H1 (cell line): ENCODE results near the gene LOC101059915.
"Not testable (repeated sequence)": the region's sequence is repeated elsewhere in the genome, so short reads cannot be mapped to it uniquely, and the experiment has no call there.

Experiments
- CTCF ChIA-PET: fragments of 300-600 bp; sonication (Branson Sonifier 250); formaldehyde crosslinking; loops from one replicate; lab custom pipeline; 2021; ENCODE audit not compliant: partially characterized antibody; lab: Charles Lee
- POLR2A ChIA-PET: fragments of 300-600 bp; sonication (Branson Sonifier 250); formaldehyde crosslinking; loops from one replicate; lab custom pipeline; 2021; ENCODE audit warnings: inconsistent platforms; ENCODE audit not compliant: partially characterized antibody; lab: Charles Lee
- DNase-seq, 2 experiments: peaks; one replicate each; pipeline versions ENCODE4 v3.0.0 to v3.0.0-alpha.2; 2010 to 2022; ENCODE audit warnings: low spot score in 2 of 2, low read depth in 1 of 2, mixed read lengths in 1 of 2
- FAIRE-seq: peaks from 2 replicates; lab custom pipeline; 2011; peaks lifted over from hg19 to GRCh38; lab: Jason Lieb, UNC
- H2AFZ ChIP-seq: 2 replicates; pipeline ENCODE4 v1.8.1; 2012; ENCODE audit warnings: low read length, inconsistent platforms
- H2AK5ac ChIP-seq: 2 replicates; pipeline ENCODE4 v1.6.1; 2013; ENCODE audit warnings: low read depth, low read length
- H2BK120ac ChIP-seq: replicated peaks from 2 replicates; pipeline ENCODE3; 2013; ENCODE audit warnings: low read depth, low read length, inconsistent platforms
- H2BK12ac ChIP-seq: 2 replicates; pipeline ENCODE4 v1.6.1; 2013; ENCODE audit warnings: low read depth, low read length
- H2BK15ac ChIP-seq: 2 replicates; pipeline ENCODE4 v1.6.1; 2013; ENCODE audit warnings: low read length
- H2BK20ac ChIP-seq: 2 replicates; pipeline ENCODE4 v1.6.1; 2013; ENCODE audit warnings: low read length
- H2BK5ac ChIP-seq: 2 replicates; pipeline ENCODE4 v1.6.1; 2013; ENCODE audit warnings: low read depth, low read length
- H3K14ac ChIP-seq: 2 replicates; pipeline ENCODE4 v1.6.1; 2013; ENCODE audit warnings: inconsistent platforms; ENCODE audit not compliant: insufficient read length
- H3K18ac ChIP-seq: 2 replicates; pipeline ENCODE4 v1.6.1; 2013; ENCODE audit warnings: low read length; ENCODE audit errors: extremely low read depth
- H3K23ac ChIP-seq: 2 replicates; pipeline ENCODE4 v1.6.1; 2013; ENCODE audit warnings: inconsistent platforms; ENCODE audit not compliant: insufficient read length
- H3K23me2 ChIP-seq: 2 replicates; pipeline ENCODE4 v1.6.1; 2013; ENCODE audit warnings: low read depth, low read length
- H3K27ac ChIP-seq: 2 replicates; pipeline ENCODE4 v1.6.1; 2011; ENCODE audit warnings: low read depth, low read length, inconsistent platforms
- H3K27me3 ChIP-seq, 4 experiments: replicated peaks in 1 of 4; 1 replicate in 1 of 4; 2 replicates in 3 of 4; pipeline versions ENCODE4 v1.6.1 to v1.8.1; 2011 to 2013; ENCODE audit warnings: low read length in 3 of 4, mild to moderate bottlenecking in 3 of 4, inconsistent platforms in 2 of 4, mixed read lengths in 2 of 4, moderate library complexity in 1 of 4; ENCODE audit not compliant: control insufficient read depth in 3 of 4, insufficient read depth in 3 of 4; ENCODE audit errors: extremely low read depth in 1 of 4
- H3K36me3 ChIP-seq, 4 experiments: 2 replicates each; pipeline versions ENCODE4 v1.6.1 to v1.8.1; 2011 to 2013; ENCODE audit warnings: mild to moderate bottlenecking in 4 of 4, low read length in 3 of 4, moderate library complexity in 2 of 4, control low read depth in 1 of 4, inconsistent platforms in 1 of 4; ENCODE audit not compliant: insufficient read depth in 4 of 4, control insufficient read depth in 2 of 4
- H3K4ac ChIP-seq: replicated peaks from 2 replicates; pipeline ENCODE3; 2013; ENCODE audit warnings: low read length, low read depth, mixed read lengths, inconsistent platforms; ENCODE audit not compliant: insufficient read length
- H3K4me1 ChIP-seq, 4 experiments: replicated peaks in 1 of 4; 1 replicate in 1 of 4; 2 replicates in 3 of 4; pipeline versions ENCODE4 v1.6.1 to v1.8.1; 2011 to 2013; ENCODE audit warnings: low read length in 3 of 4, inconsistent platforms in 2 of 4, mixed read lengths in 1 of 4; ENCODE audit not compliant: insufficient read depth in 4 of 4, control insufficient read depth in 3 of 4
- H3K4me2 ChIP-seq, 2 experiments: 2 replicates each; pipeline versions ENCODE4 v1.6.1 to v1.8.1; 2011 to 2013; ENCODE audit warnings: low read depth in 2 of 2, low read length in 2 of 2, control low read depth in 1 of 2, inconsistent platforms in 1 of 2, mild to moderate bottlenecking in 1 of 2; ENCODE audit not compliant: insufficient read depth in 1 of 2
- H3K4me3 ChIP-seq, 4 experiments: fragments of 200-600, 300-600 bp in 1 of 4; sonication (generic), shearing (Covaris generic), sonication (Bioruptor Twin) in 1 of 4; 2 replicates each; pipeline versions ENCODE4 v1.5.1 to v1.8.1; 2011 to 2016; ENCODE audit warnings: low read length in 4 of 4, low read depth in 3 of 4, control low read depth in 2 of 4, inconsistent platforms in 2 of 4, mild to moderate bottlenecking in 2 of 4, mixed read lengths in 1 of 4, moderate library complexity in 1 of 4; ENCODE audit not compliant: insufficient read depth in 2 of 4; ENCODE audit errors: extremely low read depth in 1 of 4
- H3K56ac ChIP-seq: replicated peaks from 2 replicates; pipeline ENCODE3; 2013; ENCODE audit warnings: low read depth, mild to moderate bottlenecking, mixed read lengths, low read length, inconsistent platforms; ENCODE audit not compliant: insufficient read length
- H3K79me1 ChIP-seq: 2 replicates; pipeline ENCODE4 v1.6.1; 2013; ENCODE audit warnings: low read depth, low read length, control low read depth
- H3K79me2 ChIP-seq, 2 experiments: 2 replicates each; pipeline versions ENCODE4 v1.6.1 to v1.8.1; 2012 to 2013; ENCODE audit warnings: low read length in 2 of 2, mild to moderate bottlenecking in 2 of 2, inconsistent platforms in 1 of 2; ENCODE audit not compliant: insufficient read depth in 2 of 2, control insufficient read depth in 1 of 2
- H3K9ac ChIP-seq, 4 experiments: replicated peaks in 1 of 4; 1 replicate in 1 of 4; 2 replicates in 3 of 4; pipeline versions ENCODE4 v1.6.1 to v1.8.1; 2011 to 2013; ENCODE audit warnings: low read depth in 3 of 4, low read length in 3 of 4, control low read depth in 2 of 4, mild to moderate bottlenecking in 2 of 4, moderate library complexity in 2 of 4, inconsistent platforms in 1 of 4; ENCODE audit errors: extremely low read depth in 1 of 4
- H3K9me3 ChIP-seq, 2 experiments: 2 replicates each; pipeline versions ENCODE4 v1.6.1 to v1.8.1; 2012 to 2013; ENCODE audit warnings: mild to moderate bottlenecking in 2 of 2, moderate library complexity in 2 of 2, control low read depth in 1 of 2, inconsistent platforms in 1 of 2, low read depth in 1 of 2, low read length in 1 of 2, mixed read lengths in 1 of 2; ENCODE audit not compliant: insufficient read depth in 2 of 2
- H4K20me1 ChIP-seq, 2 experiments: replicated peaks in 1 of 2; 2 replicates each; pipeline versions ENCODE3 to v1.8.1; 2011 to 2013; ENCODE audit warnings: inconsistent platforms in 2 of 2, low read length in 2 of 2, mild to moderate bottlenecking in 1 of 2; ENCODE audit not compliant: insufficient read depth in 2 of 2, control insufficient read depth in 1 of 2
- H4K5ac ChIP-seq: 2 replicates; pipeline ENCODE4 v1.6.1; 2013; ENCODE audit warnings: low read length, low read depth, mixed read lengths, inconsistent platforms; ENCODE audit not compliant: insufficient read length
- H4K8ac ChIP-seq: 2 replicates; pipeline ENCODE4 v1.8.0; 2013; ENCODE audit warnings: mild to moderate bottlenecking, moderate library complexity, low read length, inconsistent platforms; ENCODE audit not compliant: insufficient read depth; ENCODE audit errors: extremely low read depth
- H4K91ac ChIP-seq: replicated peaks from 2 replicates; pipeline ENCODE3; 2013; ENCODE audit warnings: low read length, mixed read lengths, inconsistent platforms; ENCODE audit not compliant: insufficient read length
- WGBS, 2 experiments: shearing (Covaris generic) in 1 of 2; methylation state at CpG; one replicate each; pipeline versions ENCODE4 v1.1.6 to v1.1.7; 2013 to 2015; ENCODE audit warnings: low lambda C conversion rate in 2 of 2, mixed read lengths in 2 of 2, inconsistent platforms in 1 of 2, low coverage in 1 of 2, missing lambda C conversion rate in 1 of 2; ENCODE audit not compliant: insufficient replicate concordance in 2 of 2, insufficient coverage in 1 of 2, insufficient read length in 1 of 2; ENCODE audit errors: extremely low coverage in 1 of 2, missing lambda C conversion rate in 1 of 2; 5-methylcytosine and 5-hydroxymethylcytosine counted together

Gene LOC101059915

GRCh38 chrX:71644406-71644805, 22.9 kb upstream of the LOC101059915 start:
- H3K23me2 ChIP-seq, H3K79me2 ChIP-seq, CTCF ChIA-PET, H3K36me3 ChIP-seq, H3K18ac ChIP-seq, POLR2A ChIA-PET, H3K4me3 ChIP-seq, H3K9me3 ChIP-seq, H3K9ac ChIP-seq, H3K4ac ChIP-seq, H3K27ac ChIP-seq, H3K23ac ChIP-seq, H2BK20ac ChIP-seq, H4K20me1 ChIP-seq, H3K14ac ChIP-seq, H2BK5ac ChIP-seq, H3K79me1 ChIP-seq, H4K91ac ChIP-seq, H2AFZ ChIP-seq, H3K27me3 ChIP-seq, H4K8ac ChIP-seq, H2AK5ac ChIP-seq, H2BK120ac ChIP-seq, FAIRE-seq, H3K4me2 ChIP-seq, H3K56ac ChIP-seq, H3K4me1 ChIP-seq, H2BK12ac ChIP-seq, H4K5ac ChIP-seq, DNase-seq, H2BK15ac ChIP-seq: not testable (repeated sequence)
- WGBS, 2 experiments: 92% methylated on average over 4 of the region's 6 CpGs; no CpG with 5 or more reads in 1 of the 2 experiments
